GM23338 (cell line): ENCODE results near the gene FAM234A. TPM values are rescaled to one million over a fixed set of nuclear protein-coding genes. Genes with fewer than 3 reads are reported as not detected.

Experiments
- ATAC-seq: fragments of 200-7000 bp; cut with Tn5 transposase; 3 replicates; pipeline ENCODE4 v1.9.1; 2020
- DNase-seq: peaks from one replicate; pipeline ENCODE4 v3.0.0-alpha.2; 2015; ENCODE audit warnings: low spot score
- H2AFZ ChIP-seq: fragments of 200-600 bp; sonication (generic); 2 replicates; pipeline ENCODE4 v1.8.0; 2016; ENCODE audit warnings: antibody characterized with exemption, mild to moderate bottlenecking, moderate library complexity
- H3F3A ChIP-seq: fragments of 200-600 bp; sonication (generic); replicated peaks from 2 replicates; pipeline ENCODE4 v1.8.0; 2017; ENCODE audit warnings: antibody characterized with exemption, mixed run types, low read depth
- H3K27ac ChIP-seq: fragments of 200-600 bp; sonication (generic); 2 replicates; pipeline ENCODE4 v1.6.1; 2016; ENCODE audit warnings: low read depth
- H3K27me3 ChIP-seq: fragments of 200-600 bp; sonication (generic); 2 replicates; pipeline ENCODE4 v1.8.0; 2016; ENCODE audit warnings: mild to moderate bottlenecking, mixed run types, moderate library complexity; ENCODE audit not compliant: insufficient read depth
- H3K36me3 ChIP-seq: fragments of 200-600 bp; sonication (generic); 2 replicates; pipeline ENCODE4 v1.8.0; 2016; ENCODE audit warnings: mild to moderate bottlenecking; ENCODE audit not compliant: insufficient read depth
- H3K4me1 ChIP-seq: fragments of 200-600 bp; sonication (generic); 2 replicates; pipeline ENCODE4 v1.8.0; 2016; ENCODE audit warnings: mild to moderate bottlenecking, moderate library complexity; ENCODE audit not compliant: insufficient read depth
- H3K4me2 ChIP-seq: fragments of 200-600 bp; sonication (generic); 2 replicates; pipeline ENCODE4 v1.7.1; 2017; ENCODE audit warnings: mixed run types
- H3K4me3 ChIP-seq: fragments of 200-600 bp; sonication (generic); 2 replicates; pipeline ENCODE4 v1.6.1; 2016; ENCODE audit warnings: mixed run types
- H3K79me2 ChIP-seq: fragments of 200-600 bp; sonication (generic); replicated peaks from 2 replicates; pipeline ENCODE4 v1.8.0; 2017; ENCODE audit warnings: mild to moderate bottlenecking; ENCODE audit not compliant: insufficient read depth
- H3K9me2 ChIP-seq: fragments of 200-600 bp; sonication (generic); 2 replicates; pipeline ENCODE4 v1.8.0; 2017; ENCODE audit not compliant: insufficient read depth
- H4K20me1 ChIP-seq: fragments of 200-600 bp; sonication (generic); replicated peaks from 2 replicates; pipeline ENCODE4 v1.8.0; 2017; ENCODE audit warnings: mild to moderate bottlenecking; ENCODE audit not compliant: insufficient read depth
- H3K27ac Mint-ChIP-seq: 2 replicates; pipeline ENCODE4 v1.8.0; 2020; ENCODE audit warnings: inconsistent platforms, mild to moderate bottlenecking, moderate library complexity, mixed read lengths
- H3K27me3 Mint-ChIP-seq: 3 replicates; pipeline ENCODE4 v1.8.0; 2022; ENCODE audit warnings: low read depth, mild to moderate bottlenecking, moderate library complexity, mixed read lengths, inconsistent platforms; ENCODE audit not compliant: insufficient read depth, poor library complexity
- H3K36me3 Mint-ChIP-seq: 3 replicates; pipeline ENCODE4 v1.8.0; 2021; ENCODE audit warnings: low read depth, mild to moderate bottlenecking, inconsistent platforms, moderate library complexity, mixed read lengths
- H3K4me1 Mint-ChIP-seq: 3 replicates; pipeline ENCODE4 v1.8.0; 2020; ENCODE audit warnings: mild to moderate bottlenecking, inconsistent platforms, mixed read lengths
- H3K4me3 Mint-ChIP-seq: 3 replicates; pipeline ENCODE4 v1.8.0; 2021; ENCODE audit warnings: moderate library complexity, mild to moderate bottlenecking, inconsistent platforms, mixed read lengths
- H3K9me3 Mint-ChIP-seq: 3 replicates; pipeline ENCODE4 v1.8.0; 2020; ENCODE audit warnings: moderate library complexity, mild to moderate bottlenecking, inconsistent platforms, mixed read lengths
- CREB1 ChIP-seq: fragments of 250-450 bp; sonication (Bioruptor Pico); IDR thresholded peaks from 2 replicates; pipeline ENCODE4 v1.5.0; 2020; ENCODE audit warnings: low read depth, mild to moderate bottlenecking, moderate library complexity
- CTCF ChIP-seq, 2 experiments: fragments of 200-600 bp in 1 of 2; sonication (generic) in 1 of 2; conservative IDR thresholded peaks; 2 replicates each; pipeline versions ENCODE4 v1.5.1 to v1.6.1; 2016 to 2017; ENCODE audit warnings: antibody characterized with exemption in 2 of 2, low read depth in 2 of 2, mild to moderate bottlenecking in 2 of 2, moderate library complexity in 1 of 2
- ETS1 ChIP-seq: IDR thresholded peaks from 2 replicates; pipeline ENCODE4 v1.6.1; 2016; ENCODE audit warnings: antibody characterized with exemption
- EZH2 ChIP-seq: fragments of 200-600 bp; sonication (generic); IDR thresholded peaks from one replicate; pipeline ENCODE4 v1.8.0; 2017; ENCODE audit warnings: antibody characterized with exemption, mild to moderate bottlenecking, low read depth; ENCODE audit not compliant: unreplicated experiment
- EZH2phosphoT487 ChIP-seq: fragments of 200-600 bp; sonication (generic); IDR thresholded peaks from one replicate; pipeline ENCODE4 v1.8.1; 2018; ENCODE audit warnings: antibody characterized with exemption; ENCODE audit not compliant: unreplicated experiment
- JUNB ChIP-seq: IDR thresholded peaks from one replicate; pipeline ENCODE4 v1.6.1; 2016; ENCODE audit warnings: antibody characterized with exemption; ENCODE audit not compliant: unreplicated experiment
- NANOG ChIP-seq: IDR thresholded peaks from 2 replicates; pipeline ENCODE4 v1.6.1; 2016; ENCODE audit warnings: antibody characterized with exemption, borderline replicate concordance
- POLR2AphosphoS5 ChIP-seq: IDR thresholded peaks from 2 replicates; pipeline ENCODE4 v1.6.1; 2016; ENCODE audit warnings: antibody characterized with exemption, low read depth
- REST ChIP-seq: IDR thresholded peaks from one replicate; pipeline ENCODE4 v1.6.1; 2018; ENCODE audit warnings: antibody characterized with exemption; ENCODE audit not compliant: unreplicated experiment
- STAT1 ChIP-seq: IDR thresholded peaks from one replicate; pipeline ENCODE4 v1.6.1; 2016; ENCODE audit warnings: antibody characterized with exemption; ENCODE audit not compliant: unreplicated experiment
- ZNF114 ChIP-seq: fragments of 250-450 bp; sonication (Bioruptor Pico); IDR thresholded peaks from 2 replicates; pipeline ENCODE4 v1.5.0; 2020; ENCODE audit warnings: mild to moderate bottlenecking, moderate library complexity
- ZNF331 ChIP-seq: fragments of 250-450 bp; sonication (Bioruptor Pico); IDR thresholded peaks from 2 replicates; pipeline ENCODE4 v1.5.0; 2020; ENCODE audit warnings: low read depth, mild to moderate bottlenecking, moderate library complexity
- ZNF462 ChIP-seq: fragments of 250-450 bp; sonication (Bioruptor Pico); IDR thresholded peaks from 2 replicates; pipeline ENCODE4 v1.5.0; 2020; ENCODE audit warnings: mild to moderate bottlenecking, moderate library complexity
- polyA plus RNA-seq: library from polyadenylated mRNA; unstranded; fragments of >200 nt; fragmentation: Nextera tagmentation; extraction: Ambion mirVana; gene quantifications from 2 replicates; pipeline ENCODE4 v1.2.1, GENCODE V29; 2016
- total RNA-seq: library from RNA; depleted of rRNA; stranded (reverse); fragments of >200 nt; shearing (Covaris generic); gene quantifications from 2 replicates; pipeline ENCODE4 v1.2.3, GENCODE V29; 2014

Gene FAM234A
- total and polyA plus RNA-seq, 2 experiments from 2014 or later = 41.9 to 128 TPM

- peaks cover 1% of the 10 kb centered on the region; the same call in 2 of the 3 replicates for H3K4me1 Mint-ChIP-seq
- Histone ChIP-seq H4K20me1 (peaks cover 32% of the 10 kb centered on the region), H3K27ac (no peak overlapping the region; the same call in 1 of the 2 replicates), H3K4me3 (no peak overlapping the region), H3K4me2 (no peak overlapping the region), H3K27me3 (no peaks in the 10 kb centered on the region), H2AFZ (no peak overlapping the region), H3F3A (peaks cover under 1% of the 10 kb centered on the region), H3K36me3 (0 out of 2 replicates have a peak, but pooled peaks cover 3% of the 10 kb centered on the region), H3K79me2 (peaks cover 36% of the 10 kb centered on the region), H3K9me2 (no peaks in the 10 kb centered on the region), H3K4me1 (no peaks in the 10 kb centered on the region)
- peaks cover 17% of the 10 kb centered on the region for H3K36me3 Mint-ChIP-seq
- ATAC-seq = no peak
- no peaks in the 10 kb centered on the region for H3K9me3 Mint-ChIP-seq
- TF ChIP-seq CREB1 (CRISPR knock-in tag) (no peak), REST (no peak), ZNF114 (no peak), STAT1 (no peak), ZNF331 (CRISPR knock-in tag) (no peak), NANOG (no peak), CTCF (conservative IDR thresholded peaks at IDR 0.05; ENCODE audit: low read depth in 2 of 2) (no peak), ZNF462 (CRISPR knock-in tag) (no peak), POLR2AphosphoS5 (no peak), JUNB (no peak), EZH2phosphoT487 (no peak), EZH2 (no peak), ETS1 (no peak)
- no peak for DNase-seq
- no peak overlapping the region for H3K4me3 Mint-ChIP-seq
- no peak overlapping the region for H3K27ac Mint-ChIP-seq
- no peaks in the 10 kb centered on the region for H3K27me3 Mint-ChIP-seq
Observed at GRCh38 chr16:311725-312124, 77.1 kb downstream of the FAM234A start.
